ENCODE results near the gene TDRD12. TPM values are rescaled to one million over a fixed set of nuclear protein-coding genes. Genes with fewer than 3 reads are reported as not detected.
A peak's percentile ranks its signal among the peaks of the same experiment; 100 is the strongest.

Gene TDRD12
- total RNA-seq, 1 experiment from 2014 or later: 1.3 TPM

DNA sequence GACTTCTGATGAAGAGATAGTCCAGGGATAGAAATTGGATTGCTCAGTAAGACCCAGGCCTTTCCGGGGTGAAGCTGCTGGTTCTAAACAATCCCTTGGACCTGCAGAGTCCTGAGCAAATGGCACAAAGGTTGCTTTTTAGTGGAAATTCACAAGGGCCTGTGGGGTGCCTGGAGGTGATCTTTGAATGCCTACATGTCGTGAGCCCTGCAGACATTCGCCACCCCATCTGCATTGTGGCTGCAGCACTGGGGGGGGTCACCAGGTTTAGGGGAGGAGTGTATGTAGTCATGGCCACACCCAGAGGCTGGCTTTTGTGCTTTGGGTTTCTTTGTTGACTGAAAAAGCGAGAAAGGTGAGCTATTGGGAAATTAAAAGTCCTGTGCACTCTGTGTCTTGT is 108.6 kb downstream of the TDRD12 start:
- Histone ChIP-seq H3T11ph (ENCODE audit: low read length) (no peak overlapping the region), H2AK5ac (ENCODE audit: insufficient read length, low read length) (no peak overlapping the region), H4K5ac (ENCODE audit: insufficient read length, low read depth, low read length) (no peak overlapping the region), H3K4ac (ENCODE audit: low read depth, low read length) (no peak overlapping the region), H2AFZ (ENCODE audit: low read length) (no peak overlapping the region), H3K4me2 (ENCODE audit: insufficient read depth, insufficient read length, low read length) (no peak overlapping the region), H3K56ac (ENCODE audit: insufficient read length, low read depth, low read length) (no peak overlapping the region), H3K9ac (ENCODE audit: extremely low read depth, insufficient read length, low read length) (no peak overlapping the region), H3K27me3 (ENCODE audit: insufficient read depth, low read length) (no peaks in the 10 kb centered on the region), H2BK5ac (ENCODE audit: insufficient read length, low read length) (no peak overlapping the region), H3K9me3 (ENCODE audit: control insufficient read depth, low read depth, low read length) (no peaks in the 10 kb centered on the region), H4K20me1 (ENCODE audit: control insufficient read depth, insufficient read depth, insufficient read length) (no peaks in the 10 kb centered on the region), H2BK12ac (ENCODE audit: insufficient read length, low read depth, low read length) (no peak overlapping the region), H4K91ac (ENCODE audit: insufficient read length, low read depth, low read length) (no peak overlapping the region), H3K4me1 (ENCODE audit: insufficient read depth, low read length) (no peaks in the 10 kb centered on the region; the same call in 1 of the 2 replicates), H4K8ac (replicated peaks; ENCODE audit: insufficient read length, low read depth, low read length) (no peak overlapping the region), H2BK120ac (ENCODE audit: low read depth, low read length, poor library complexity, severe bottlenecking) (no peak overlapping the region), H3K23me2 (ENCODE audit: insufficient read length, low read depth, low read length, poor library complexity, severe bottlenecking) (no peaks in the 10 kb centered on the region), H3K79me1 (ENCODE audit: insufficient read depth, low read depth, low read length, poor library complexity, severe bottlenecking) (no peaks in the 10 kb centered on the region), H3K23ac (ENCODE audit: insufficient read length, low read depth, low read length) (no peak overlapping the region), H3K14ac (ENCODE audit: insufficient read depth, low read length) (no peak overlapping the region), H3K18ac (ENCODE audit: insufficient read length, low read depth, low read length) (no peak overlapping the region), H2BK20ac (ENCODE audit: low read depth, low read length, poor library complexity, severe bottlenecking) (no peak overlapping the region), H3K79me2 (ENCODE audit: insufficient read depth, low read length) (no peaks in the 10 kb centered on the region), H3K27ac (ENCODE audit: insufficient read length, low read depth, low read length) (no peak overlapping the region), H2BK15ac (ENCODE audit: low read depth, low read length) (no peak overlapping the region)
- TF ChIP-seq, protein P1, sequence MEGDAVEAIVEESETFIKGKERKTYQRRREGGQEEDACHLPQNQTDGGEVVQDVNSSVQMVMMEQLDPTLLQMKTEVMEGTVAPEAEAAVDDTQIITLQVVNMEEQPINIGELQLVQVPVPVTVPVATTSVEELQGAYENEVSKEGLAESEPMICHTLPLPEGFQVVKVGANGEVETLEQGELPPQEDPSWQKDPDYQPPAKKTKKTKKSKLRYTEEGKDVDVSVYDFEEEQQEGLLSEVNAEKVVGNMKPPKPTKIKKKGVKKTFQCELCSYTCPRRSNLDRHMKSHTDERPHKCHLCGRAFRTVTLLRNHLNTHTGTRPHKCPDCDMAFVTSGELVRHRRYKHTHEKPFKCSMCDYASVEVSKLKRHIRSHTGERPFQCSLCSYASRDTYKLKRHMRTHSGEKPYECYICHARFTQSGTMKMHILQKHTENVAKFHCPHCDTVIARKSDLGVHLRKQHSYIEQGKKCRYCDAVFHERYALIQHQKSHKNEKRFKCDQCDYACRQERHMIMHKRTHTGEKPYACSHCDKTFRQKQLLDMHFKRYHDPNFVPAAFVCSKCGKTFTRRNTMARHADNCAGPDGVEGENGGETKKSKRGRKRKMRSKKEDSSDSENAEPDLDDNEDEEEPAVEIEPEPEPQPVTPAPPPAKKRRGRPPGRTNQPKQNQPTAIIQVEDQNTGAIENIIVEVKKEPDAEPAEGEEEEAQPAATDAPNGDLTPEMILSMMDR (conservative IDR thresholded peaks at IDR 0.05): no peak
- no CpG with 5 or more reads among the region's 4 CpGs for WGBS (ENCODE audit: extremely low coverage, insufficient read length, low lambda C conversion rate)
- H3K36me3 Mint-ChIP-seq (ENCODE audit: insufficient read depth in 1 of 3, low read depth in 3 of 3): peaks cover 0 to 3% (median 0%) of the 10 kb centered on the region in 3 experiments; a peak in 1 of 7 replicates
- H3K4me1 Mint-ChIP-seq: peaks cover 33 to 39% of the 10 kb centered on the region in 2 experiments
- peaks cover 9% of the 10 kb centered on the region for H3K27me3 Mint-ChIP-seq (ENCODE audit: low read depth)
- no peaks in the 10 kb centered on the region for H3K9me3 Mint-ChIP-seq
- DNase-seq: no peak
- H3K4me3 Mint-ChIP-seq: 0 out of 5 replicates have a peak overlapping the region, but pooled peaks of 1 of the 2 experiments have one; percentile 18
- peak overlapping the region in 2 of 3 experiments; percentile 63 to 64; a peak in 3 of 7 replicates for H3K27ac Mint-ChIP-seq

Data from H9 (cell line).